ENCODE results near the gene CCM2.
"Not testable (repeated sequence)": the region's sequence is repeated elsewhere in the genome, so short reads cannot be mapped to it uniquely, and the experiment has no call there.

CCM2 gene

DNA sequence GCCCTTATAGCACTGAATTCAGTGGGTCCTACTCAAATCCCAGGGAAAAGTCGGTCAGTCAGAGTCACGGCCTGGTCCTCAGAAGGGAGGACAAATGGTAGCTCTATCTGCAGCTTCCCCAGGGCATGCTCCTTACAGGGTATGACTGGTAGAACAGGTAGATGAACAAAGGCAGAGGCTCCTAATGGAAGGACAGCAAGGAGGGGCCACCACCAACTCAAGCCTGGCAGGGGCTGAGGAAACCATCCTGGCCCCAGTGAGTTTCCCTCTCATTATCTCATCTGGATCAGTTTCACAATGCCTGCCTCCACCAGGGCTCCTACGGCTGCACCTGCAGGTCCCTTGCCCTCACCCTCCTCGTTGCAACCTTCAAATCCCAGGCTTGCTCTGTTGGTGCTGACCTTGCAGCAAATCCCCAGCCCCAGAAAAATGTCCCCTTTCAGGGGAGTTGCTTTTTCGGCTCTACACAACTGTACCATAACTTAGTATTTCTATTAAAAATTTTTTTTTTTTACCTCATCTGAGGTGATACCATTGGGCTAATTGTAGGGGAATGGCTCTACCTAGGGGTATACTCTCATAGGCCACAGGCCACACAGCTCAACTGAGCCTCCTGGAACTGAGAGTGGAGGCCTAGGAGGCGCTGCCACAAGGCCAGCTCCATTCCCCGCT is 18.8 kb upstream of the CCM2 start:
- no peak for DNase-seq (ENCODE audit: low read depth in 2 of 2)

DNA sequence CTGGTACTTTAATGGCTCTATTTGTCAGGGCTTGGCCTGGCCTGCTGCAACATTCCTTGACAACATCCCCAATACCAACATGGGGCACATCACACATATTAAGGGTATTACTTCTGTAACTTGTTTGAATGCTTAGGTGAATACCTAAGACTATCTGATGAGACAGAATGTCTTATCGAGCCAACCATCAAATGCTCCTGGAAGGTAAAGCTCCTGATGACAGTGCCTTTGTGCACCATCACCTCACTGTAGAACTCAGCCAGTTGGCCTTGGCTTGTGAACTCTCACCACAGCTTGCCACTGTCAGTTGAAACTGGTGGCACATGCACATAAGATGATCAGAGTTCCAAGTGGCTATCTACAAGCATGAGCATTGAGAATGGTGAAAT is 17.5 kb upstream of the CCM2 start:
- no peak for DNase-seq (ENCODE audit: low read depth in 2 of 2)

DNA sequence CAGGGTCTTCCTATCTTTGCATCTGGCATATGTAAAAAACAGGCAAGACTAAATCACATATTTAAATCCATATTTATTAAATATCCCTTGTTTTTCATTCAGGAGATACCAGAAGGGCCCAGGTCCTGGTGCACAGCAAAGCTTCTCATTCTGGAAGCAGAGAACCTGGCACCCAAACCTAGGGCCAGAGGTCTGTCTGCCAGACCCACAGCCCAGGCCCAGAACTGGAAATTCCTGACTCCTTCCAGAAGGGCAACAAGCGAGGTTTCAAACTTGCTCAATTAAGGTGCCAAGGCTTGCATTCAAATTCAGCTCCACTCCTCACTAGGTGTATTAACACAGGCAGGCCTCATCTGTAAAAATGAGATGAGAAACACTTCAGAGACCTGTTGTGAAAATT is 17.0 kb upstream of the CCM2 start:
- DNase-seq (ENCODE audit: low read depth in 2 of 2), result no peak

DNA sequence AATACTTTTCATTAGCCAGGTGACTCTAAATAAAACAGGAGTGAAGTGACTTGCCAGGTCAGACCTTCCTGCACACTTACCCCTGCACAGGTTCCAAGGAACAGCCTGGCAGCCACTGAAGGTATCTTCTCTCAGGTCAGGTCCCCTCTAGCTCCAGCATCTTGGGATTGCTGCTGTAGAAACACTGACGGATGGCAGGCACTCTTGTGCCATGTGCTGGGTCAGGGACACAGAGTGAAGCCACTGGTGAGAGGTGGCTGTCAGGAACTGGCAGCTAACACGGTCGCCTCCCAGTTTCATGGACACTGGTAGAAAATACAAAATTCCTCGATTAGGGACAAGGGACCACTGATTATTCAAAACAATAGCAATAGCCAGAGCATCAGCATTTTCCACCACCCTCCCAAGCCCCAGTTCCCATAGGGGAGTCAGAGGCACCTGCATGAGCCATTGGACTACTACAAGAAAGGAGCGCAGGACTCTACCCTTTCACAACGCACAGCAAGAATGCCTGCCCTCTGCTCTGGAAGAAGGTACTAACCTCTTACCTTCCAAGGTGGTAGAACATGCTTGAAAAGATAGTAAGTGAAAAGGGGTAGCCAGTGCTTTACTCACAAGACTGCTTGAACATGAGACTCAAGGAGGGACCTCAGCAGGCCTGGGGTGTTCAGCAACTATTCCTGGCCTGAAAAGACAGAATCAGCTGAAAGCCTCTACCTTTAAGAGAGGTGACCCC is 16.1 kb upstream of the CCM2 start:
- DNase-seq (ENCODE audit: low read depth in 2 of 2), result no peak

GRCh38 chr7:44984478-44984758 is 15.6 kb upstream of the CCM2 start:
- no peak for DNase-seq (ENCODE audit: low read depth in 2 of 2)

- no peak for DNase-seq (ENCODE audit: low read depth in 2 of 2)
Measured at GRCh38 chr7:44985033-44985695, 14.8 kb upstream of the CCM2 start.

- DNase-seq (ENCODE audit: low read depth in 2 of 2), result no peak
Measured at GRCh38 chr7:44985900-44986217, 14.1 kb upstream of the CCM2 start.

DNA sequence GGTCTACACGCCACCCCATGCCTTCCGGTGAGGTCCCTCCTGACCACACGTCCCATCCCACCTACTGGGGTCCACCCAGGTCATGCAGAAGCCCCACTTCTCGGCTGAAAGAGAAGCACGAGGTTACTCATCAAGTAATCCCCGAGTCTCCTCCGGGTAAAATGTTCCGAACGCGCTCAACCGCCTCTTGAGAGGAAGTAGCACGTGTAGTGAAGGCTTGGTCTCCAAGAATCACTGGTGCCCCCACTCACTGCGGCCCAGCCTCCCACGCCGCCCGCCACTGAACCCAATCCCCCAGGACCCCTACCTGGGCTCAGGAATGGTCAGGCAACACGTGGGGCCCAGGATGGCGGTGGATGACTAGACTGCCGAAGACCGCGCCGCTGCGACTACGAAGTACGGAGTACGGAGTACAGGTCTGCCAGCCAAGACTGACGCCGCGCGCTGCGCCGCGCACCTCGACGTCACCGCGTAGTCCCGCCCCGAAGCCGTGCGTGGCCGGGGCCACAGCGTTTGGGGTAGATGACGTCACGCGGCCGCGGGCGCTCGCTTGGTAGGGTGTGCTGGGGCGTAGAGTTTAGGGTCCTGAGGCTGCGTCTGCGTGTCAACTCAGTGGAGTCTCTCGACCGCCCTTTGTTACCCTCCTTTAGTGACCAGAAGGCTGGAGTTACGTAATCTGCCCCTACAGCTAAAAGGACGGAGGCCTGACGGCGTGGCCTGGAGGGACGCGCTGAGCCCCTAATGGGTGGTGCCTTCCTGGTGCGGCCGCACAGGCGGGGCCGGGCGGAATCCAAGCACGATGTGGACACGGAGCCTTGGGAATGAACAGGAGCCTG is 13.6 kb upstream of the CCM2 start:
- DNase-seq (ENCODE audit: low read depth in 2 of 2), result peak; percentile 94

DNA sequence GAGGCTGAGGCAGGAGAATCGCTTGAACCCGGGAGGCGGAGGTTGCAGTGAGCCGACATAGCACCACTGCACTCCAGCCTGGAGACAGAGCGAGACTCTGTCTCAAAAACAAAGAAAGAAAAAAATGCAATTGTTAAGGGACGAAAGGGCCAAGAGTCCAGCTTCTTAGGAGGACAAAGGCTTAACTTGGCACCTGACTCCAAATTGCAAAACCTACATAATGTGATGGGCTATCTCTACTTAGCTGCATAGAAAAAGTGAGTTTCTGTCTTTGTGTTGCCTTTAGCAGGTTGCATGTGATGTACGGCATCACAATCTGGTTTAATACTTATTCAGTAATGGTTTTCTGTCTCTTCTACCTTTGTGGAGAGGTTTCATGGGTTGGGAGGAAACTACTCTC is 12.5 kb upstream of the CCM2 start:
- no peak for DNase-seq (ENCODE audit: low read depth in 2 of 2)

DNA sequence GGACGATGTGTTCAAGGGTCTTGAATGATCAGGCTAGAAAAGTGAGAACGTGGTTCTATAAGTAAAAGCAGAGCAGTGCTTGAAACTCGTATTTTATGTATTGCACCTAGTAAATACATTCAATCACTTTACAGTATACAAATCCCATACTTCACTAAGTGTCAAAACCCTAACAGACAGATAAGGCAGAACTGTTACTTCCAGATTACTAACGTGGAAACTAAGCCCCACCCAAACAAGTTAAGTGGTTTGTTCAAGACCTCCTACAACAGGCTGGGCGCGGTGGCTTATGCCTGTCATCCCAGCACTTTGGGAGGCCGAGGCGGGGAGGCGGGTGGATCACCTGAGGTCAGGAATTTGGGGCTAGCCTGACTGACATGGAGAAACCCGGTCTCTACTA is 12.0 kb upstream of the CCM2 start:
- DNase-seq (ENCODE audit: low read depth in 2 of 2), result no peak

- DNase-seq (ENCODE audit: low read depth in 2 of 2), result no peak
Measured at GRCh38 chr7:44988701-44989100, 11.3 kb upstream of the CCM2 start.

- DNase-seq (ENCODE audit: low read depth in 2 of 2), result no peak
Measured at GRCh38 chr7:44989132-44989531, 10.9 kb upstream of the CCM2 start.

- DNase-seq (ENCODE audit: low read depth in 2 of 2), result no peak
Measured at GRCh38 chr7:44990109-44991023, 9.6 kb upstream of the CCM2 start.

GRCh38 chr7:44992004-44992795 is 7.8 kb upstream of the CCM2 start:
- not testable (repeated sequence) for DNase-seq (ENCODE audit: low read depth in 2 of 2)

- DNase-seq (ENCODE audit: low read depth in 2 of 2), result no peak
Measured at GRCh38 chr7:44994877-44995554, 5.0 kb upstream of the CCM2 start.

- no peak for DNase-seq (ENCODE audit: low read depth in 2 of 2)
Measured at GRCh38 chr7:44995555-44996493, 4.2 kb upstream of the CCM2 start.

DNA sequence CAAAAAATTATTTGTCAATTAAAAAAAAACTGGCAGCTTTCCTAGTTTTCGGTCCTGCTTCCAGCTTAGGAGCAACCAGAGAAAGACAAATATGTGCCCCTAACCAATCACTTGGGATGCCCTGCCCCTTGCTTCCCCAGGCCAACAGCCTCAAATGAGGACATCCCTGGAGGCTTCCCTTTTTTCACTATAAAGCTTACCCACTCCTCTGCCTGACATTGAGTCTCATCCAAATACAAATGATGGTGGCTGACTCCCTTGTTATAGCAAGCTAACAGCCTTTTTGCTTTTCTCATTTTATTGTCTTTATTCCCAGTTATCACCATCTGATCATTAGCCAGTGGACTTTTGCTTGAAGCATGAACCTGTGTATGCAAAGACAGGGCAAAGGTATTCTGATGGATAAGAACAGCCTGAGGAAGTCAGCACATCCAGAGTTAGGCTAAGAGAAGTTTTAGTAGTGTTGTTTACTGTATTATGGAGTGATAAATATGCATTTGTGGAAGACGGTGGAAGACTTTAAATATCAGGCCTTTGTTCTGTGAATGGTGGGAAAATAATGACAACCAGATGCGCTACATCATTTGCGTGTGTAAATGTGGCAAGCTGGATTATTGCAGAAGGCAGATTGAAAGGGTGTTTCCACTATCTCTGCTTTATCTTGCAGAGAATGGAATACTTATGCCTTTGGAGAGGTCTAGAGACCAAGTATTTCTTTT is 1.7 kb upstream of the CCM2 start:
- no peak for DNase-seq (ENCODE audit: low read depth in 2 of 2)

Measured in stimulated activated CD4-positive, alpha-beta T cell treated with anti-CD3 and anti-CD28 coated beads, Interleukin-12 subunit alpha, Interleukin-12 subunit beta, amount 100 ng/mL, for 24 hours (primary cell).